ENCODE results near the gene SLC13A3.

SLC13A3 gene

GRCh38 chr20:46606817-46607190, 44.5 kb downstream of the SLC13A3 start:
- no peak for DNase-seq (ENCODE audit: low read depth in 1 of 2, low spot score in 1 of 2)

DNA sequence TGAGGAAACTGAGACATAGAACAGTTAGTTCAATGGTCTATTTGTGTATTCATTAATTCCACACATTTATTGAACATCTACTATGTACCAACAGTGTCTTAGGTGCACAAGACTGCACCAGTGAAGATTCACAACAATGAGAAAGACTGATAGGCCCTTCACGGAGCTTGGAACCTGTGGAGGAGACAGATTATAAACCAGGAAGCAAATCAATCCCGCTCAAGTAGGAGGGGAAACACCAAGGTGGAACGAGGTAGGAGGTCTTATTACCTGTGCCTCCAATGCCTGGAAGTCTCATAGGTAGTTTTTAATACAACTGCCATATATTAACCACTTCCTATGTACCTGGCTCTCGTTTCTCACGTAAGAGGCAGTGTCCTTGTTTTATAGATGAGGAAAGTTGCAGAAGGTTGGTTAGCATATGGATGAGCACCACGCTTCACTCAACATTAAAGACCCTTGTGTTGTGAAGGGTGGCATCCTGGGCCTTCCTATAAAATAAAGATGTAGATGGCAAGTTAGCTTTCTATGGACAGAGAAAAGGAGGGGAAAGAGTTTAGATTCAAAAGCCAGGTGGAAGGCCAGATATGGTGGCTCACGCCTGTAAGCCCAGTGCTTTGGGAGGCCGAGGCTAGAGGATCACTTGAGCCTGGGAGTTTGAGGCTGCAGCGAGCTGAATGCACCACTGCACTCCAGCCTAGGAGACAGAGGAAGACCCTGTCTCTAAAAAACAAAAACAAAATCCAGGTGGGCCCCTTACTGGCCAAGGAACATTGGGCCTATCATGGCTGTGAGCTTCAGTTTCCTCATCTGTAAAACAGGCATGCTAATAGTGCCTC, 45.1 kb downstream of the SLC13A3 start:
- DNase-seq (ENCODE audit: low read depth in 1 of 2, low spot score in 1 of 2), result no peak

- DNase-seq (ENCODE audit: low read depth in 1 of 2, low spot score in 1 of 2), result no peak
Observed at GRCh38 chr20:46605181-46605580, 46.1 kb downstream of the SLC13A3 start.

DNA sequence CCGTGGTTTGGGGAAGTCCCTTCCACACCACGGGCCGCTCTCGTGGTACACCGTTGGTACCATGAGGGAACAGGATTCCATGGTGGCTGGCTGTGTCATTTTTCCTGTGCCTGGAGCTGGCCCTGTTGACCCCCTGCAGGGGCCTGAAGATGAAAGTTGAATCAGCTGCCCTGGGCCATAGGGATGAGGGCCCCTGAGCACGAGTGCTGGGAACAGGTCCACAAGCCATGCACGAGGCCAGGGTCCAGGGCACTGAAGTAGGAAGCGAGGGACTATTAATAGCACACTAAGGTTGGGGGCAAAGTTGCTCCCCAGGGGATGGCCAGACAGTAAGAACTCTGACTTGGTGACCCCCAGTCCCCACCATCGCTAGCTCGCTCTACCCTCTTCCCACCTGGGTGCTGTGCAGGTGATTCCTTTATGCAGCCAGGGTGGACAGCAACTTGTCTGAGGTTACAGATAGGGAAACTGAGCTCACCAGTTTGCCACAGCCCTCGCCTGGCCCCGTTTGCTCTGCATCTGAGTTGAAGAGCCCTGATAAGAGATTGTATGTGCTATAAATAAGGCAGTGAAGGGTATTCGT, 46.6 kb downstream of the SLC13A3 start:
- DNase-seq (ENCODE audit: low read depth in 1 of 2, low spot score in 1 of 2), result no peak

- no peak for DNase-seq (ENCODE audit: low read depth in 1 of 2, low spot score in 1 of 2)
Observed at GRCh38 chr20:46602429-46602828, 48.8 kb downstream of the SLC13A3 start.

DNA sequence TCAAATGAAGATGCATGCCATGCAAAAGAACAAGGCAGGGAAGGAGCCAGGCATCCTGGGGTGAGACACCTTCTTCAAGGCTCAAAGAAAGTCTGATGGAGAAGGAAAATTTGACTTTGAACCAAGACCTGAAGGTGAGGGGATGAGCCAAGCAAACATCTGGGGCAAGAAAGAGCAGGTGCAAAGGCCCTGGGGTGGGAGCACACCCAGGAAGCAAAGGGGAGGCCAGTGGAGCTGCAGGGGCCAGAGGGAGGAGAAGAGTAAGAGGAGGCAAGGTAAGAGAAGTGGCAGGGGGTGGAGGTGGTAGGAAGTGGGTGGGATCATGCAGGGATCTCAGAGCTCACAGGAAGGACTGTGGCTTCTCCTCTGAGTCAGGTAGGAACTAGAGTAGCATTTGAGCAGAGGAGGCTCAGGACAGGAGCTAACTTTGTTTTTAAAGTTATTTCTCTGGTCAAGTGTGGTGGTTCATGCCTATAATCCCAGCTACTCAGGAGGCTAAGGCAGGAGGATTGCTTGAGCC, 49.6 kb downstream of the SLC13A3 start:
- no peak for DNase-seq (ENCODE audit: low read depth in 1 of 2, low spot score in 1 of 2)

DNA sequence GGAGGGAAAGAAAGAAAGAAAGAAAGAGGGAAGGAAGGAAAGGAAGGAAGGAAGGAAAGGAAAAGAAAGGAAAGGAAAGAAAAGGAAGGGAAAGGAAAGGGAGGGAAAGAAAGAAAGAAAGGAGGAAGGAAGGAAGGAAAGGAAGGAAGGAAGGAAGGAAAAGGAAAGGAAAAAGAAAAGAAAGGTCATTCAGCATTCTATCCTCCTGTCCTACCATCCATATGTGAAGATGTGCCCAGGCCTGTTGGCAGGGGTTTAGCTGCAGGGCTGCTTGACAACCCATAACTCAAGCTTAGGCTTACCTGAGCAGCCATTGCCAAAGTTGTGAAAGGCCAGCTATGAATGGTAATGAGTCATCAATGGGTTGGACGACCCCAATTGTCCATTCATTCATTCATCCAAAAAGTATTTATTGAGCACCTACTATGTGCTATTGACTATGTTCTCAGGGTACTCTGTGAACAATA, 50.9 kb downstream of the SLC13A3 start:
- DNase-seq (ENCODE audit: low read depth in 1 of 2, low spot score in 1 of 2), result no peak

DNA sequence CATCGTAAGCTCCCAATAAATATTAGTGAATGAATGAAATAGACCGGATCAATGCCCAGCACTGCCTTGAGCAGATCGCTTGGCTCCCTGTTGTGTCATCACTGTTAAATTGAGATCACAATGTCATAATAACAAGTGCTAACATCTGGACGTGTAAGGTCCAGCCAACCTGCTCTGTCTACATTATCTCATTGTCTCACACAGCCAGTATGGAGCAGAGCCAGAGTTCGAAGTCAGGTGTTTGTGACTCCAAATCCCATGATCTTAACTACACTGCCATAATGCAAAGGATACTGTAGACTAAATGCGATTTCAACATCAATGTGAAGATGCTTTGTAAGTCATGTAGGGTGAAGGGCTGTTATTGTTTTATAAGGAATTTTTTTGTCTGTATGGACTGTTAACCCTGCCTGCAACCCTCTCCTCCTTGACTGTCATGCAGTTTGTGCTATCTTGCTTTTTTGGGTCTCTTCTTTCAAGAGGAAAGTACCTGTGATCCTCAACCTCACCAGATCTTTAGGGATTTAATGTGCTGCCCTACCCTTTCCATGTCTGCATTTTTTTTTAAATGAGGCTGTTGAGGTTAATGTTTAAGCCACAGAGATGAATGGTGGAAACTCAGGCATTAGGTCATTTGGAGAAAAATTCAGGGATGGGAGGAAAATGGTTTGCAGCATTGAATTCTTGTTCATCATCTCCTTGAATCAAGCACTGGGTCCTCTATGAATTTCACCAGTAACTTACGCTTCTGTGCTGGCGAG, 51.9 kb downstream of the SLC13A3 start:
- no peak for DNase-seq (ENCODE audit: low read depth in 1 of 2, low spot score in 1 of 2)

DNA sequence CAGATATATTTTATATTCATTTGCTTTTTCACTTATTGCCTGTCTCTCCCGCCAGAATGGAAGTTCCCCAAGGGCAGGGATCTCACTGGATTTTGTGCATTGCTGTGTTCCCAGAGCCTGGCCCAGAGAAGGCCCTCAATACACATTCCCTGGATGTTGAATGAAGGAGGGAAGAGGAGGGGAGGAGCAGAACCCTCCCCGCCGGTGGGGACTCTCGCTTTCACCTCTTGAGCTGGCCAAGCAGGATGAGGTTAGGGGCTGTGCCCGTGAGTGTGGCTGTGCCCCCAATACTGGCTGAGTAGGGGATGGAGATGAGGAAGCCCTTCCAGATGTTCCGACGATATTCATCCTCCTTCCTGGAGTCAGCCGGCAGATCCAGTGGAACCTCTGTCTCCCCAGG, 55.3 kb downstream of the SLC13A3 start:
- DNase-seq (ENCODE audit: low read depth in 1 of 2, low spot score in 1 of 2), result no peak

DNA sequence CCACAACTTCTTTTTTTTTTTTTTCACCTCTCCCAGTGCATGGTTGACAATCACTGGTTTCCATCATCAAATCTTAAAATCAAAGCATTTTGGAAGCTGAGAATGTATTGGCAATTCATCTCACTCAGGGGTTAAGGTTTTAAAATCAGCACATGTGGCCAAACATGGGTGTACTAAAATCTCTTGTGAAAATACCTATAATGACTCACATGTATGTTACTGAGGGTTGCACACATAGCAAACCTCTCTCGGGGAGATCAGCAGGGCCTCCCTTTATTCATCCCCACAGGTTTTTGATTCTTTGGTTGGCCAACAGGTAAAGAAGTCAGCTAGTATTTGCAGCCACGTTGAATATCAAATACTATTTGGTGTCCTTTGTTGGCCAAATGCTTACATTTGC, 56.5 kb downstream of the SLC13A3 start:
- no peak for DNase-seq (ENCODE audit: low read depth in 1 of 2, low spot score in 1 of 2)

DNA sequence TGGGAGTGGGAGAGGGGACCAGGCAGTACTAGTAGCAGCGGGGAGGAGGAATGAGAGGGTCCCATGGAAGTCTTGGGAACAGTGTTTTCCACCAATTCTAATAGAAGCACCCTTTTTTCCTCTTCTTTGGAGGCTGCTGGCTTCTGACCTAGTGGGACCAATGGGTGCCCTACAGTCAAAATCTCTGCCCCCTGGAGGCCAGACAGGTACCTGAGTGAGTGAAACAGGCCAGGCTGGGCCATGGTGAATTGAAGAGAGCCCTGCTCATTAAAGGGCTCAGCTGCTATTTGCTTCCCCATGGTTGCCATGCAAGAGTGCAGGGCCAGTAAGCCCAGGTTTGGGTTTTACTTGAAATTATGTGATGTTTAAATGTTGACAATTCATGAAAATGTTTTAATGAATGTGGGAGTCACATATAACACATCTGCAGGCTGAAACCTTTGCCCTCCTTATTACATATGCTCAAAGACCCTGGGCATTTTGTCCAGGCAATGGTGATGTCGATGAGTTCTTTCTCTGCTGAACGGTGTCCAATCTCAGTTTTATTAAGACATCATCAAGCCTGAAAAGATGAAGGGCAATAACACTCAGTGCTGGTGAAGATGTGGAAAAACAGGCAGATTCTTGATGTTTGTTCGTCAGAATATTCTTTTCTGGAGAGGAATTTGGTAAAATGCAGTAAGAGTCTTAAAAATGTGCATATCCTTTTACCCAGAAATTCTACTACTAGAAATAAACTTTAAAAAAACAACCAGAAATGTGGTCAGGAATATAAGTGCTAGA, 58.5 kb downstream of the SLC13A3 start:
- DNase-seq (ENCODE audit: low read depth in 1 of 2, low spot score in 1 of 2), result no peak

DNA sequence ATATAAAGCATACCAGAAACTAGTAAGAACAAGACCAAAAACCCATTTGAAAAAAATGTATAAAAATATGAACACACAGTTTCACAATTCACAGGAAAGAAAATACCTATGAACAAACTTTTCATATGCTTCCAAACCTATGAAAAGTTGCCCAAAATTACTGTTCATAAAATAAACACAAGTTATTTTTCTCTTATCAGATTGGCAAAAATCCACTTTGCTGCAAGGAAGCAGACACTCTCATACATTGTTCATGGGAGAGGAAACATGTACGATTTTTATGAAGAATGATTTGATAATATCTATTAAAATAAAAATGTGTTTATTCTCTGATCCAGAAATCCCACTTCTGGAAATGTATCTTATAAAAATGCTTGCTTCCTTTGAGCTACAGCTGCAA, 60.8 kb downstream of the SLC13A3 start:
- DNase-seq (ENCODE audit: low read depth in 1 of 2, low spot score in 1 of 2), result no peak

GRCh38 chr20:46588532-46589511, 62.4 kb downstream of the SLC13A3 start:
- no peak for DNase-seq (ENCODE audit: low read depth in 1 of 2, low spot score in 1 of 2)

- DNase-seq (ENCODE audit: low read depth in 1 of 2, low spot score in 1 of 2), result no peak
Observed at GRCh38 chr20:46587986-46588385, 63.3 kb downstream of the SLC13A3 start.

DNA sequence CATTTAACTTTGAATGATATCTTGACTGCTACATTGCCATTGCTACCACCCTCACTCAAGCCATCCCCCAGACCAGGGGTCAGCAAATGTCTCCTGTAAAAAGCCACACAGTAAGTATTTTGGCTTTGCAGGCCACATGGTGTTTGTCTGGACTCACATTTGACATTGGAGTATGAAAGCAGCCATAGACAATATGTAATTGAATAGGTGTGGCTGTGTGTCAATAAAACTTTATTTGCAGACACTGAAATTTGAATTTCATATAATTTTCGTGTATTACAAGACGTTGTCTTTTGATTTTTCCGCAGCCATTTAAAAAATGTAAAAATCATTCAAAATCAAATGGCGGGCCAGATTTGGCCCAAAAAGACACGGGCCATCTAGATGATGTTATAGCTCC, 64.5 kb downstream of the SLC13A3 start:
- DNase-seq (ENCODE audit: low read depth in 1 of 2, low spot score in 1 of 2), result no peak

- no peak for DNase-seq (ENCODE audit: low read depth in 1 of 2, low spot score in 1 of 2)
Observed at GRCh38 chr20:46584508-46584907, 66.8 kb downstream of the SLC13A3 start.

DNA sequence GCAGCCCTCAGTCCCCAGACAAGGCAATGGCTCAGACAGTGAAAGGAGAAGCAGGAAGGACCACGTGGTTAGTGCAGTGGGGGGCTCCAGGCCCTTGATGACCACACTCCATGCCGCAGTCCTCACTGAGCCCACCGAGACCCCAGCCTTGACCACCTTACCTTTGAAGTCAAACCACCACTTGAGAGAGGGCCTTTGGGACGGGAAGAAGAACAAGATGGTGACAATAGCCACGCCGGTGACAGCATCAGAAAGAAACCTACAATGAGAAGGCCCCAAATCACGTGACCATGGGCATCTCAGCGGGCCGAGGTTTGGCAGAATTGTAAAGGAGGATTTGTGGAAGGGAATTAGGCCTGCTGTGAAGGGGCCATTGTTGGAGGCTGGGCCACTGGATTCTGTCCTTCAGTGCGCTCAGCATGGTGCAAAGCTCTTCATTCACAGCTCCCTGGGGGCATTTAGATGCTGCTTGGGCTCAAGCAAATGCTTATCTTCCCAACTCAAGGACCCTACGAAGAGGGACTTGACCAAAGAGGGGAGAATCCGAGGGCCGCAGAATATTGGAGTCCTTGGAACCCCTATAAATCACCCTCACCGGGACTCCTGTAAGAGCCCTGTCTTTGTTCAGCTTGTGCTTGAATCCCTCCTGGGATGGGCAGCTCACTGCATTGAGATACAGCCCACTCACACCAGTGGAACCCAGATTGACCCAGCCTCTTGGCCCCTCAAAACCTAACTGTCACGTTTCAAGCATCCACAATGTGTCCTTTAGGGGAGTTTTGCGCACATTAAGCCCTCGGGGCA, 67.6 kb downstream of the SLC13A3 start:
- DNase-seq (ENCODE audit: low read depth in 1 of 2, low spot score in 1 of 2), result no peak

DNA sequence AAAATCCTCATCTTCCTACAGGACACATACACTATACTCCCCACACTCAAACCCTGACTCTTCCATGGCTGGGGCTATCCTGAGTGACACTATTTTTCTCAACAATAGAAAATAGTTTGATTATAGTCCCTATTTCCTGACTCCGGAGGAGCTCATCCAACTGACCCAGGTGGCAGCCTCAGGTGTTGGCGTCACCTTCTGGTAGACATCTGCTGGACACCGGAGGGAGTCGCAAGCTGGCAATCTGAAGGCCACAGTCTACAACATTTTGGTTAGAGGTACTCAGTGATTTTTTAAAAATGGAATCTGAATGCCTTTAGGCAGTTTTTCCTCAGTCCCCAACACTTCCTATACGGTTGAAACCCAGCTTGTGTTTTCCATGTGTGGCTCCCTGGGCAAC, 68.6 kb downstream of the SLC13A3 start:
- DNase-seq (ENCODE audit: low read depth in 1 of 2, low spot score in 1 of 2), result no peak

- DNase-seq (ENCODE audit: low read depth in 1 of 2, low spot score in 1 of 2), result no peak
Observed at GRCh38 chr20:46581391-46581790, 69.9 kb downstream of the SLC13A3 start.
